HG03025 (cell line): Measurements from ENCODE around the gene AGPAT4.
A peak's percentile ranks its signal among the peaks of the same experiment; 100 is the strongest.
"Not testable (repeated sequence)": the region's sequence is repeated elsewhere in the genome, so short reads cannot be mapped to it uniquely, and the experiment has no call there.

Experiments used
- ATAC-seq: cut with Tn5 transposase; IDR thresholded peaks from one replicate; pipeline ENCODE4 v1.9.1; 2021; ENCODE audit warnings: mild to moderate bottlenecking, moderate library complexity; ENCODE audit not compliant: unreplicated experiment, low FRiP score

The AGPAT4 gene

DNA sequence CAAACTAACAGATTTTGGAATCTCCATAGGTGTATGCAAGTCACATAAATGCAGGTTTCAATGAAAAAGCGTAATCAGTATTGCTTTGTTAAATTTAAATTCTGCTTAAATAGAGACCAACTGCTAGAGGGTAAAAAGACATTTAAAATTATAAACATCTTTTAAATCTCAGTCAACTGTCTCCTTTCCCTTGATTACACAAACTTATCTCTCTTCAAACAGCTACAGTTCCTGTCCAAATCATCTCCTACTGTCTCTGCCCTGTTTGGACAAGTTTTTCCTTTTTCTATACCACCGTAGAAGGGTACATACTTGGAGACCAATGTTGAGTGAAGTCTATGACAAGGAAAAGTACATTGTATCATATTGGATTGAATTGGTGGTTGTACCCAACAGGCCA, 43.5 kb downstream of the AGPAT4 start:
- ATAC-seq, result no peak

DNA sequence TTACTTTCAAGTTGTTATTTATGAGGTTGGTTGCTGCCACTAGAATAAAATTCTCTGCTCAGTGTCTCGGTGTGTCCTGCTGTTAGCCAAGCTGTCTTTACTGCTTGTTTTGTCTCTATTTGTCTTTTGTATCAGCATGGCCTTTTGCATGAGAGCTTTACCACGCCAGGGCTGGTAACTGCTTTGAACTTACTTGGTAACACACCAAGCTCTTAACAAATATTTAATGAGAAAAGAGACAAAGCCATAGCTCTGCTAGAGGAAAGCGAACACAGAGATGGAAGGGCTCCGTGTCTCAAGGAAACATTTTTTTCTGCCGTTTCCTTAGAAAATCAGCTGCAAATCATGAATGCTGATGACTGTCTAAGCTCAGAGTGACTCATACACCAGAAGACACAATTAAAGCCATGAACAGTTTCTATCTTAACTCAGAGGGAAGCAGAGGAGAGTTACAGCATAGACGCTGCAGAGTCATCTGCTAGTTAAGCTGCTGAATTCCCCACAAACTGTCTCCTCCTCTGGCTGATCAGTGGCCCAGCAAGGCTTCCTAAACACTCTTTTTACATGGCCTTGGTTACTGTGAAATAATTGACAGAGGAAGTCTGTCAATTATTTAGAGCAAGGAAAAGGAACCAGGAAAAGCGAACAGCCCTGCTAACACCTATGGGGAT, 44.8 kb downstream of the AGPAT4 start:
- ATAC-seq, result no peak

DNA sequence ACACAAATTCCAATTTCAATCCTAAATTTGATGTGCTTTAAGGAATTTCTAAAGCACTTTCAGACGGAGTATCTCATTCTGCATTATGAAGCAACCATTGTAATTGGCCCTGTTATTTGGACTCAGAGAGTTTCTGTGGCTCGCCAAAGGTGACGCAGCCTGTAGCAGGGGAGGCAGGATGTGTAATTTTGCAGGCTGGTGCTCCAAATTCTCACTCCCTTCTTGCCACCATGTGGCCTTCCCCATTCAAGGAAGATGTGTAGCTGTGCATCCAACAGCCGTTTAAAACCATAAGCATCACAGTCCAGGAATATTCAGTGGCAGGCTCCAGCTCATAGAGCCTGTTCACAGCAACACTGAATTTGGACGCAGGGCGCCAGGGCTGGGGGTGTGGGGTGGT, 45.8 kb downstream of the AGPAT4 start:
- no peak for ATAC-seq

DNA sequence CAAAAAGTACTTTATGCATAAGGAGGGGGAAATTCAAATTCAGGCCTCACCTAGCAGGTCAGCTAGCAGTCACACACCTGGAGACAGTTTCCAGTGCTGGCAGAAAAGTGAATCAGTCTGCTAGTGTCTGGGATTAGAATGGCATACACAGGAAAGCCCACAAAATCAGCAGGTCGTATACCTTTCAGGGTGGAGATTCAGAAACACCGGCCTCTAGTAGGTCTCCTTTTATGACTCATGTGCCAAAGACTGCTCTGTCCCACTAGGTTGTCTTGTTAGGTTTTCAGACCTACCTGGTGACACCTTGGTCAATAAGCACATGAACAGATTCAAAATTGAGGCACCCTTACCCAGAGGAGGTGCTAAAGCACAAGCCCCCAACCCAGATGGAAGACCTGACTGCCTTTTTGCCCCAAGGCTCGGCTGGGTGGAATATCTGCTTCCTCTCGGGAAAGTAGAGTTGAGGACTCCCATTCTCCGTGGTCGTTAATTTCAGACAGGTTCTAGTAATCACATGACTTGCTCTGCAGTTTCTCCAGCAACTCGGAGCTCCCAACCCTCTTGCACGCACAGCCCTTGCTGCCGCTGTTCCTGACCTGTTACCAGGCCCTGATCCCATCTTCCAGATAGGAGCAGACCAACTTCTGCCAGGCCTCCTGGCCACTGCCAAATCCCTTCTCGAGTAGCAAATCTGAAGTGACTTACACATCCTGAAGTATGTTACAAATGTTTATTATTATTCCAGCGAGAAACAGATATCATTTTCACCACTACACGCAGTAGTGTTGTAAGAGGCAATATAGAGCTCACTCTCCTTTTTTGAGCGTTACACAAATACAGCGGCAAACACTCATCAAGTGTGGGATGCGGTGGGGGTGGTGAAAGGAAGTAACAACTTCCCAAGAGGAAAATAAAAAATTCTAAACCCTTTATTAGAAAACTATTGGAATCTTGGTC, 46.6 kb downstream of the AGPAT4 start:
- ATAC-seq, result no peak

DNA sequence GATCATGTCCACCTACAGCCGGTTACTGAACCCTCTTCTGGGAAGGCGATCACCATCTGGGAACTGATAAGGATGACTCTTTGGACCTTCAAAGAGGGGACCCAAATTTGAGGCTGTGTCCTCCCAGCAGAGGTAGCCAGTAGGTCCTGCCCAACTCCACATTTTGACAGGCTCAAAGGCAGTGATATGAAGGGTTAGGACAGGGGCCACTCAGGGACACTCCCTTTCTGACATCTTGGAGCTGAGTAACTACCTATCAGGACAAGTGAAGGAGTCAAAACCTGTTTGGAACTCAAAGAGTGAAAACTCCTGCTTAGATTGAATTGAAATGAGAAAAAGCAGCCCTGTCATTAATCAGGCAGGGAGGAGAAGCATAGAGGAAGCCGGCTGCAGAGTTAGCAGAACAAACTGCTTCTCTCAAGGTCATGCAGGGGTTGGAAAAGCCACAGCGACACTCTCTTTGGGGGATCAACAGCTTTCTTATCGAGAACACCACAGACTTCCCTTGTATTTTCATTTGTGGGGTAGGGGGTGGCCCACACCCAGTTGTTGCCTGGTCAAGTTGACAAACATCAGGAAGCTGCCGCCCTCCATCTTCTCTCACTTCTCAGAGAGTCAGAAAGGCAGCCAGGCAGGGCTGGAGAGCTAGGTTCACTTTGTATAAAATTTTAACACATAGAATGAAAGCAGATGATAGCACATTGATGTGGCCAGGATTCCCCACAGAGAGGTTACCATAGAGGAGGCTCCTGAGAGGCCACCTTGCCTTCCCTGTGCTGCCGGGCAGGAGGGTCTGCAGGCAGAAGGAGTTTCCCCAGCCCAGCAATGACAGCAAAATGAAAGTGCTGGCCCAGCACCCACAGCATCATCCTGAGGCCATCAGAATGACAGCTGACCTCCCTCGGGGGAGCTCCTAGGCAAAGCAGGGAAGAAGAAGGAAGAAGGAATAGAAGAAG, 47.6 kb downstream of the AGPAT4 start:
- peak; percentile 46 for ATAC-seq

DNA sequence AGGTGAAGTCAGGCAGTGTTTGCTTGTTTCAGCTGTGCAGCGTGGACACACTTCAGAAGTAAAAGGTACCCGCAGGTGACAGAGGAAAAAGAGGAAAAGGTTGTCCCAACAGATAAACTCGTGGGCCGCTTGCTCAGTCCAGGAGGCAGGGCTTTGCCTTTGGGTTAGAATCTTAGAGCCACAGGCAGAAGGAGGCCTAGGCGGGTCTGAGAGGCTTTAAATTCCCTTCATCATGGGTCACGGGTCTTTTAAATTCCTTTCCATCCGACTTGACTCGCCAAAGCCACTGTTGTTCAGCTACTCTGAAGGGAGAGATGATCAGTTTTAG, 48.2 kb downstream of the AGPAT4 start:
- no peak for ATAC-seq

DNA sequence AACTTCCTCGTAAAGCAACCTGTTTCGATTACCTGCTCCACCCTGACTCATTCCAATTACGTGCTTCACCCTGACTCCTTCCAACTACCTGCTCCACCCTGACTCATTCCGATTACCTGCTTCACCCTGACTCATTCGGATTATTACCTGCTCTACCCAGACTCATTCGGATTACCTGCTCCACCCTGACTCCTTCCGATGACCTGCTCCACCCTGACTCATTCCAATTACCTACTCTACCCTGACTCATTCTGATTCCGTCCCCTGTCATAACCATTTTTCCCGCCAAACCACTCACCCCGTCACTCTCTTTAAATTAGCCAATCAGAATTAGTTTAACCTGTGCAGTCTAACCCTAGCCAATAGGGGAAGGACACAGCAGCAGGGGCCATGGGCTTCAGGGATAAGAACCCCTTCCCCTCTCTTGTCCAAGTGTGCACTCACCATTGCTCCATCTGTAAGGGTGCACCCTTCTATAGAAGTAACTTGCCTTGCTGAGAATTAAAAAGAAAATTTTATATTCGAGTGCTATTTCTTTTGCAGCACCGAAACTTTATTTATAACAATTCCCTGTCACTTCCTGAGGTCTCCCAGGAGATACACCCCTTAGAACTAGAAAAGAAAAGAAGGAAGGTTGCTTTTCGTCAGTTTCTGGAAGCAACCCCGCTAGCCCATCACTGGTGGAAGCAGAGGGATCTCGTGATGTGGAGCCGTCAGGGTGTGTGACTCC, 48.7 kb downstream of the AGPAT4 start:
- not testable (repeated sequence) for ATAC-seq

DNA sequence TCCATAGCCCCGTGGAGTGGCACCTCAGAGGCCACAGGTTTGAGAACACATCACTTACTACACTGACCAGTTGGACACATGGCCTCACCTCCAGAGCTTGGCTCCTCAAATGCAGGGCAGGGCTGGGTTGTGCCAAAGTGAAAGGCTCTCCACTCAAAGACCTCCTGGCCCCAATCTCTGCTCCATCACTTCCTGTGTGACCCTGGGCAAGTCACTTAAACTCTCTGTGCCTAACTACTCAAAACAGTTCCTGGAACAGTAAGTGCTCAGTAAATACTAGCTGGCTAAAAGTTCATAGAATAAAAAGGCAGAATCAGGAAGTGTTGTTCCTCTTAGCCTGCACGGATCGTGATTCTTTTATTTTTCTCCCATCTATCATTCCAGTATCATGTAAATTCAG, 50.2 kb downstream of the AGPAT4 start:
- no peak for ATAC-seq

DNA sequence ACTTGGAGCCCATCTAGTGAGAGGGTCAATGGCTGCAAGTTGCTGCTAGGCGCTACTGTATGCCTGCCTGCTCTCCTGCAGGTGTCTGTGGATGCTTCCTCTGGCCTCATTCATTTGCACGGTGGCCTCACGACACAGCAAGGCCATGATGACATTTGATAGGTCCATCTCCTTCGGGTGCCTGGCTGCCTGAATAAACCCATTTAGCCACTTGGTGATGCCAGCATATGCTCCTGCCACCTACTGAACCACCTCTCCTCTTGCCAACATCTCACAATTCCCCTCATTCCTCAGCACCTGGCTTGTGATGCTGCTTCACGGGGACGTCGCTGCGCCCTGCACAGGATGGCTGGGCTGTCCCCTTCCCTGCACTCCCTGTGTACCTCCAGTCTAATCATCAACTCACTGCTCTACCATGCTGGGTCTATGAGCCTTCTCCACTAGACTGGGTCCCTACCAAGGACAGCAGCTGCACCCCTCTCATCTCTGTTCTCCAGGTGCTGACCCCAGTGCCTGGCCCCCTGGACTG, 51.1 kb downstream of the AGPAT4 start:
- ATAC-seq, result no peak

DNA sequence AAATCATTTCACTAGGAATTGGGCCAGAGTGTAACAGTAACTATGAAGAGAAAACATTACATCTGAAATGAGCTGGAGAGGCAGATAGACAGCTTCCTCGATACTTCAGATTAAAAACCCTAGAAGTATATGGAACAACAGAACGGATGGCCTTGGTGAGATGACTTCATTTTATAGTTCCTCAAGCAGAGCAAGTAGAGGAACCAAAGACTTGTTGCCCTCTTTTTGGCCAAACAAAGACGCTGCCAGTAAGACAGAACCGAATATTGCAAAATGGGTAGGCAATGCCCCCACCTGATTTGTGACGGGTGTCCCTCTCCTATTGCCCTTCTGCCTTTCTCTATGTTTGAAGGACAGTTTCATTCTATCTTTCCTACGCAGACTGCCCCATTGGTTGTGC, 53.5 kb downstream of the AGPAT4 start:
- no peak for ATAC-seq

DNA sequence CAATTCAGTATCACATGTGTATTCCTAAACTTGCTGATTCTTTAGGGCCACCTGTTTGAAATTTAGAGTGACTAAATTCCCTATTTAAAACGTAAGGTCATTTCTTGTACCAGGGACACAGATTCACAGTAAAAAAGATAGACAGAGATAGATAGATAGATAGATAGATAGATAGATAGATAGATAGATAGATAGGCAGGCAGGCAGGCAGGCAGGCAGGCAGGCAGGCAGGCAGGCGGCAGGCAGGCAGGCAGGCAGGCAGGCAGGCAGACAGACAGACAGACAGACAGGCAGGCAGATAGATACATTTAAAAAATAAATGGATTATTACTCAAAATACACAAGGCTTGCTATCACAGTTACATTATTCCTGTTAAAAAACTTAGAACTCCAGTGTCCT, 54.2 kb downstream of the AGPAT4 start:
- ATAC-seq, result no peak

DNA sequence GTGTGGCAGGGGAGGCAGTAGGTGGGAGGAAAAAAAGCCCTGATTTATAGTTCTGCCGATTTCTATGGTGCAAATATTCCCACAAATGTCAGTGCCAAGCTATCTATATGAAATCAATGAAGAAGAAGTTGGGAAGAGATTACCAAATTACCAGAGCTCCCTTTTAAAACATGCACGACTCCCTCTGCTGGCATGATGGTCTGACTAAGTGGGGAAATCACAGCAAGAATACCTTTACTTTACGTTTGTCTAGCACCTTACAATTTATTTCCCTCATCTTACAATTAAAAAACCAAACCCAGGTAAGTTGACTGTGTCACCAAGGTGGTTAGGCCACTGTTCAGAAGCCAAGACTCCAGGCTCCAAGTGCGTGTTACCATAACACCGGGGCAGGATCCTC, 55.6 kb downstream of the AGPAT4 start:
- no peak for ATAC-seq

DNA sequence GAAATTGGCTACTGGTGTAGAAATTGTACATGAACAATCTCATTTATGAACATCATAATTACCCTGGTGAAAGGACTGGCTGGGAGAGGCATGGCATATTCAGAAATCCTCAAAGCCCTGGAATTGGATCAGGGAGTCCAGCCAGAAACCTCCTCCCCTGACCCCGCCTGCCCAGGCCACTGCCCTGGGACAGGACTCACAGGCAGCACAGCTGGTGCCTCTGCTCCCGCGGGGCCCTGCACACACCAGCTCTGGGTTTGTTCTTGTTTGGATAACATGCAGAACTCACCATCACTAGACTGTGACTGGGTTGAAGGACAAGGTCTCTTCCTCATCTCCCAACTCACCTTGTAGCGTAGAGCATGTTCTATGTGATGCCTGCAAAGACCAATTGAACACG, 56.2 kb downstream of the AGPAT4 start:
- ATAC-seq, result no peak

DNA sequence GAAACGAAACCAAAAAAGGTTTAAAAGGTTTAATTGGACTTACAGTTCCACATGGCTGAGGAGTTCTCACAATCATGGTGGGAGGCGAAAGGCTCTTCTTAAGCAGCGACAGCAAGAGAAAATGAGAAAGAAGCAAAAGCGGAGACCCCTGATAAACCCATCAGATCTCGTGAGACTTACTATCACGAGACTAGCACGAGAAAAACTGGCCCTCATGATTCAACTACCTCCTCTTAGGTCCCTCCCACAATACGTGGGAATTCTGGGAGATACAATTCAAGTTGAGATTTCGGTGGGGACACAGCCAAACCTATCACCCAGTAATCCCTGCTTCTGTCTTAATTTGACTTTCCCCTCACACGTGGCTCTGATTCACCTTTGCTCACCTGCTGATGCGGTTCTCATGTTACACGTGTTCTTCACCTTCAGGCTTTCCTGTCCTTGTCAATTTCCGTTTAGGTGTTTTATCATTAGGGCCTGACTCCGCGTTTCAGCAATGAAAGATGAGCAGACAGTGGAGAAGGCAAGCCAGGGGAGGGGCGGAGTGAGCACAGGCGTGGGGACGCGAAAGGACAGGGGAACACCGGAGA, 57.1 kb downstream of the AGPAT4 start:
- no peak for ATAC-seq

DNA sequence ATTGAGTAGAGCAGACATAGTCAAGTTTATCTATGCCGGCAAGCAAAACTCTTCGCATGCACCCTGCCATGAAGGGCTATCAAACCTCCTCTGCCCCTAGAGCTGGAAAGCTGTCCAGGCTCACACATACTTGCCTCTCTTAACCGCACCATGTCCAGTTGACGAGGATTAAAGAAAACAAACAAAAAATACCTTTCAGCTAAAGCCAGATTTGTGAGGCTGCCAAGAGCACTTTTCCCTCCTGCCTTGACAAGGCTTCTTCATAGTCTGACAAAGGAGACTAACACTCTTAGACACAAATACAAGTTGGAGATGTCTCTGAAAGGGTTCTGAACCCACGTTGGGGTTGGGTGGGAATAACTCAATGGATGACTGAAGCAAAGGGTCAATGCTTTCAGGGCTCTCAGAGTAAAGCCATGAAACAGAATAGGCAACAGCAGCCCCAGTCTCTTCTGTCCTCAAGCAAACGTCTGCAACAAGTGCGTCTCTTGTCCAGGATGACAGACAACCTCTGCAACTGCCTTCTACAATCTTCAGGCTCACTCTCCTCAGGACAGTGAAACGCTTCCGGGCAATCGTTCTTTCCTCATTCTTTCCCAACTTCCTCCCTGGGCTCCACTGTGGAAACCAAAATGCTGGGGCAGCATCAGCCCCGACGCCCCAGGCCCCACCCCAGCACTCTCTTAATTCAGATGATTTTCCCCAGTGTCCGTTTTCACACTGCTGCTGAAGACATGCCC, 57.8 kb downstream of the AGPAT4 start:
- ATAC-seq, result no peak

DNA sequence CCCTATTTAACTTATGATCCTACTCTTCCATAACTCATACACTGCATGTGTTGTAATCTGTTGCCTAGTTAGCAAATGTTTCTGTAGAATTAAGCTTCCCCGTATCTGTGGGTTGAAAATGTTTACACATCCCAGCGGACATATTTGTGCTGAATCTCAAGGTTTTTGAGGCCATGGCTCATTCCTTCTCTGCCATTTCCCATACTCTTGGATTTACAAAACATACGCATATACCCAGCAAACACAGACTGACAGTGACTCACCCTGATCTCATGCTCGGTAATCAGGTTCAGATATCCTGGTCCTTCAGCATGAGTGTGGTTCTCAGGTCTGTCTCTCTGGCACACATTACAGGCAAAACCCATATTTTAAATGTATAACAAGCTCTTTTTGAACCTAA, 58.7 kb downstream of the AGPAT4 start:
- no peak for ATAC-seq

DNA sequence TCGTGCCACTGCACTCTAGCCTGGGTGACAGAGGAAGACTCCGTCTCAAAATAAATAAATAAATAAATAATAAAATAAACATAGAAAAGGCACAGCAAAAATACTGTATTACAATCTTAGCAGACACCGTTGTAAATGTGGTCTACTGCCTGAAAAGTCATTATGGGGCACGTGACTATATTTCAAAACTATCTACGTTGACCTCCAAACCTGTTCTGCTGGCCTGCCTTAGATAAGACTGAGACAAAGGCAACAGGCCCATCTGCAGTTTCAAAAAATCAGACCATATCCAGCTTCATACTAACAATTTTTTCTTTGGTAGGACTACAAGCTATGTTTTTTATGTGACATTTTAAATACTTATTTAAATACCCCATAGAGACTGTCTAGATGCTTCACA, 59.1 kb downstream of the AGPAT4 start:
- ATAC-seq, result no peak

DNA sequence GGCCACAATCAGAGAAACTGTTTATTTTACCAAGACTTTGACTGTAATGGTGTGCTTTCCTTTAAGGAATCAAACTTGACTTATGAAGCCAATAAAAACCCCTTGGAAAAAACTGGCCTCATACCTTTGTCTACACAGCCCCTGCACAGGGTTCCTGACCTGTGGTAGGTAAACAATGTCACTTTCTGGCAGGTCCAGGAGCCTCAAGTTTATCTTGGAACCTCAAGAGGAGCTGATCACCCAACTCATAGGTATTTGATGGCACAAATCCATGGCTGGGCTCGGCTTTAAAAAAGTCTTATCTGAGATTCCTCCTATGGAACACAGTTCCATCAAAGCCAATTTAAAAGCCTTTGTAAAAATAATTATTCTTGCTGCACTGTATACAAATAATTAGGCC, 61.0 kb downstream of the AGPAT4 start:
- ATAC-seq, result no peak
